Measurements from ENCODE around the gene DNM3.

DNM3 gene

DNA sequence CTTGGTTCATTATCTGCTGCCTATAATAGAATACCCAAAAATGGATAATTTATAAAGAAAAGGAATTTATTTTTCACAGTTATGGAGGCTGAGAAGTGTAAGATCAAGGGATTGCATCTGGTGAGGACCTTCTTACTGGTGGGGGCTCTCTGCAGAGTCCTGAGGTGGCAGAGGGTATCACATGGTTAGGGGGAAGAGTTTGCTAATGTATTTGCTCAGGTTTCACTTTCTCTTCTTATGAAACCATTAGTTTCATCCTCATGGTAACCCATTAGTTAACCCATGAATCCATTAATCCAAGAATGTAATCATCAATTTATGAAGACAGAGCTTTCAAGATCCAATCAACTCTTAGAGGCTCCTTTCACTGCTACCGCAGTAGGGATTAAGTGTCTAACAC, 120.6 kb downstream of the DNM3 start:
- TF ChIP-seq GLIS3 (CRISPR knock-in tag; IDR thresholded peaks at IDR 0.05) (no peak), ISL1 (CRISPR knock-in tag; IDR thresholded peaks at IDR 0.05) (no peak), TOX (CRISPR knock-in tag; IDR thresholded peaks at IDR 0.05; ENCODE audit: borderline replicate concordance) (no peak), ZFP3 (CRISPR knock-in tag; IDR thresholded peaks at IDR 0.05) (no peak), ZC3H10 (CRISPR knock-in tag; IDR thresholded peaks at IDR 0.05) (no peak), BACH2 (CRISPR knock-in tag; IDR thresholded peaks at IDR 0.05; ENCODE audit: borderline replicate concordance) (no peak), OSR1 (CRISPR knock-in tag; IDR thresholded peaks at IDR 0.05) (no peak)
- TF ChIP-seq, protein P1, sequence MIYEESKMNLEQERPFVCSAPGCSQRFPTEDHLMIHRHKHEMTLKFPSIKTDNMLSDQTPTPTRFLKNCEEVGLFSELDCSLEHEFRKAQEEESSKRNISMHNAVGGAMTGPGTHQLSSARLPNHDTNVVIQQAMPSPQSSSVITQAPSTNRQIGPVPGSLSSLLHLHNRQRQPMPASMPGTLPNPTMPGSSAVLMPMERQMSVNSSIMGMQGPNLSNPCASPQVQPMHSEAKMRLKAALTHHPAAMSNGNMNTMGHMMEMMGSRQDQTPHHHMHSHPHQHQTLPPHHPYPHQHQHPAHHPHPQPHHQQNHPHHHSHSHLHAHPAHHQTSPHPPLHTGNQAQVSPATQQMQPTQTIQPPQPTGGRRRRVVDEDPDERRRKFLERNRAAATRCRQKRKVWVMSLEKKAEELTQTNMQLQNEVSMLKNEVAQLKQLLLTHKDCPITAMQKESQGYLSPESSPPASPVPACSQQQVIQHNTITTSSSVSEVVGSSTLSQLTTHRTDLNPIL (CRISPR knock-in tag; IDR thresholded peaks at IDR 0.05; ENCODE audit: low read depth) = no peak
- TF ChIP-seq, protein P2, sequence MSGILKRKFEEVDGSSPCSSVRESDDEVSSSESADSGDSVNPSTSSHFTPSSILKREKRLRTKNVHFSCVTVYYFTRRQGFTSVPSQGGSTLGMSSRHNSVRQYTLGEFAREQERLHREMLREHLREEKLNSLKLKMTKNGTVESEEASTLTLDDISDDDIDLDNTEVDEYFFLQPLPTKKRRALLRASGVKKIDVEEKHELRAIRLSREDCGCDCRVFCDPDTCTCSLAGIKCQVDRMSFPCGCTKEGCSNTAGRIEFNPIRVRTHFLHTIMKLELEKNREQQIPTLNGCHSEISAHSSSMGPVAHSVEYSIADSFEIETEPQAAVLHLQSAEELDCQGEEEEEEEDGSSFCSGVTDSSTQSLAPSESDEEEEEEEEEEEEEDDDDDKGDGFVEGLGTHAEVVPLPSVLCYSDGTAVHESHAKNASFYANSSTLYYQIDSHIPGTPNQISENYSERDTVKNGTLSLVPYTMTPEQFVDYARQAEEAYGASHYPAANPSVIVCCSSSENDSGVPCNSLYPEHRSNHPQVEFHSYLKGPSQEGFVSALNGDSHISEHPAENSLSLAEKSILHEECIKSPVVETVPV (CRISPR knock-in tag; IDR thresholded peaks at IDR 0.05) = no peak
- TF ChIP-seq, protein P3, sequence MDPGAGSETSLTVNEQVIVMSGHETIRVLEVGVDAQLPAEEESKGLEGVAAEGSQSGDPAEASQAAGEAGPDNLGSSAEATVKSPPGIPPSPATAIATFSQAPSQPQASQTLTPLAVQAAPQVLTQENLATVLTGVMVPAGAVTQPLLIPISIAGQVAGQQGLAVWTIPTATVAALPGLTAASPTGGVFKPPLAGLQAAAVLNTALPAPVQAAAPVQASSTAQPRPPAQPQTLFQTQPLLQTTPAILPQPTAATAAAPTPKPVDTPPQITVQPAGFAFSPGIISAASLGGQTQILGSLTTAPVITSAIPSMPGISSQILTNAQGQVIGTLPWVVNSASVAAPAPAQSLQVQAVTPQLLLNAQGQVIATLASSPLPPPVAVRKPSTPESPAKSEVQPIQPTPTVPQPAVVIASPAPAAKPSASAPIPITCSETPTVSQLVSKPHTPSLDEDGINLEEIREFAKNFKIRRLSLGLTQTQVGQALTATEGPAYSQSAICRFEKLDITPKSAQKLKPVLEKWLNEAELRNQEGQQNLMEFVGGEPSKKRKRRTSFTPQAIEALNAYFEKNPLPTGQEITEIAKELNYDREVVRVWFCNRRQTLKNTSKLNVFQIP (CRISPR knock-in tag; IDR thresholded peaks at IDR 0.05; ENCODE audit: borderline replicate concordance, low read depth) = no peak
- ATAC-seq = no peak

DNA sequence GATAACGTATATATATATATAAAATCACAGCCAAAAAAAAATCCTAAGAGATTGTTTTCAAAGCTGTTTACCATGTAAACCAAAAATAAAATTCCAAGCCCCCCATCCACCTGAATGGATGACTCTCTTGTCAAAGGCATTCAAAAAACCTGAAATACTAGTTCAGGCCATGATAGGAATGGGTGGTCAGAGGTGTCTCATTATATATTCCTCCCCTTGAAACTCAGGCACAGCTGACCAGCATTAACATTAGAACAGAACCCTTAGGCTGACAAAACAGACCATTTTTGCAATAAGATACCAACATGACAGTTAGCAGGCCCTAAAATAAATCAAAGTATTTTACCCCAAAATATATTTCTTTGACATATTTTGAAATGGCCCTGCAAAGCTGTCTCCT, 122.5 kb downstream of the DNM3 start:
- no peak for ATAC-seq
- TF ChIP-seq, protein P2 (CRISPR knock-in tag; IDR thresholded peaks at IDR 0.05) = no peak
- TF ChIP-seq, protein P1 (CRISPR knock-in tag; IDR thresholded peaks at IDR 0.05; ENCODE audit: low read depth) = no peak
- TF ChIP-seq ZNF565 (CRISPR knock-in tag; conservative IDR thresholded peaks at IDR 0.05; ENCODE audit: low read depth) = no peak
- TF ChIP-seq SNAI2 (CRISPR knock-in tag; IDR thresholded peaks at IDR 0.05) = no peak
- no peak for TF ChIP-seq TCF4 (CRISPR knock-in tag; IDR thresholded peaks at IDR 0.05; ENCODE audit: borderline replicate concordance)
- no peak for TF ChIP-seq GLIS3 (CRISPR knock-in tag; IDR thresholded peaks at IDR 0.05)
- TF ChIP-seq ZFP30 (CRISPR knock-in tag; IDR thresholded peaks at IDR 0.05) = no peak
- TF ChIP-seq RARB (CRISPR knock-in tag; IDR thresholded peaks at IDR 0.05) = no peak
- TF ChIP-seq CSDC2 (CRISPR knock-in tag; IDR thresholded peaks at IDR 0.05) = no peak
- TF ChIP-seq OSR1 (CRISPR knock-in tag; IDR thresholded peaks at IDR 0.05) = no peak
- no peak for TF ChIP-seq ESRRG (CRISPR knock-in tag; IDR thresholded peaks at IDR 0.05)
- no peak for TF ChIP-seq ZC3H10 (CRISPR knock-in tag; IDR thresholded peaks at IDR 0.05)

DNA sequence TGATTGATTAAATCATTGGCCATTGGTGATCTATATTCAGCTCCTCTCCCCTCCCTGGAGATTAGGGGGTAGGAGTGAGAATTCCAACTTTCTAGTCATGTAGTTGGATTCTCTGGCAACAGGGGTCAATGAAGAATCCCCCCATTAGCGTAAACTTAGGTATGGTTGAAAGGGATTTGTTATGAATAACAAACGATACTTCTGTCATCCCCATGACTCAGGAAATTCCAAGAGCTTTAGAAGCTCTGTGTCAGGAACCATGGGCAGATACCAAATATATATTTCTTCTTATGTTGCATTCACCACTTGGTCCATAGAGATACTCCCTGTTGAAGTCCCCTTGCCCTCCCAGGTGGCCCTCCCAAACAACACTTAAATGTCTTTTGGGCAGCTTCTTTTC, 124.5 kb downstream of the DNM3 start:
- no peak for ATAC-seq
- TF ChIP-seq TCF4 (CRISPR knock-in tag; IDR thresholded peaks at IDR 0.05; ENCODE audit: borderline replicate concordance) = no peak
- TF ChIP-seq, protein P1 (CRISPR knock-in tag; IDR thresholded peaks at IDR 0.05; ENCODE audit: low read depth) = no peak
- TF ChIP-seq, protein P4, sequence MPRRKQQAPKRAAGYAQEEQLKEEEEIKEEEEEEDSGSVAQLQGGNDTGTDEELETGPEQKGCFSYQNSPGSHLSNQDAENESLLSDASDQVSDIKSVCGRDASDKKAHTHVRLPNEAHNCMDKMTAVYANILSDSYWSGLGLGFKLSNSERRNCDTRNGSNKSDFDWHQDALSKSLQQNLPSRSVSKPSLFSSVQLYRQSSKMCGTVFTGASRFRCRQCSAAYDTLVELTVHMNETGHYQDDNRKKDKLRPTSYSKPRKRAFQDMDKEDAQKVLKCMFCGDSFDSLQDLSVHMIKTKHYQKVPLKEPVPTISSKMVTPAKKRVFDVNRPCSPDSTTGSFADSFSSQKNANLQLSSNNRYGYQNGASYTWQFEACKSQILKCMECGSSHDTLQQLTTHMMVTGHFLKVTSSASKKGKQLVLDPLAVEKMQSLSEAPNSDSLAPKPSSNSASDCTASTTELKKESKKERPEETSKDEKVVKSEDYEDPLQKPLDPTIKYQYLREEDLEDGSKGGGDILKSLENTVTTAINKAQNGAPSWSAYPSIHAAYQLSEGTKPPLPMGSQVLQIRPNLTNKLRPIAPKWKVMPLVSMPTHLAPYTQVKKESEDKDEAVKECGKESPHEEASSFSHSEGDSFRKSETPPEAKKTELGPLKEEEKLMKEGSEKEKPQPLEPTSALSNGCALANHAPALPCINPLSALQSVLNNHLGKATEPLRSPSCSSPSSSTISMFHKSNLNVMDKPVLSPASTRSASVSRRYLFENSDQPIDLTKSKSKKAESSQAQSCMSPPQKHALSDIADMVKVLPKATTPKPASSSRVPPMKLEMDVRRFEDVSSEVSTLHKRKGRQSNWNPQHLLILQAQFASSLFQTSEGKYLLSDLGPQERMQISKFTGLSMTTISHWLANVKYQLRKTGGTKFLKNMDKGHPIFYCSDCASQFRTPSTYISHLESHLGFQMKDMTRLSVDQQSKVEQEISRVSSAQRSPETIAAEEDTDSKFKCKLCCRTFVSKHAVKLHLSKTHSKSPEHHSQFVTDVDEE (CRISPR knock-in tag; IDR thresholded peaks at IDR 0.05) = no peak
- TF ChIP-seq, protein P3 (CRISPR knock-in tag; IDR thresholded peaks at IDR 0.05; ENCODE audit: borderline replicate concordance, low read depth) = no peak
- no peak for TF ChIP-seq SNAI2 (CRISPR knock-in tag; IDR thresholded peaks at IDR 0.05)
- no peak for TF ChIP-seq PPARA (CRISPR knock-in tag; IDR thresholded peaks at IDR 0.05; ENCODE audit: borderline replicate concordance)
- no peak for TF ChIP-seq CSDC2 (CRISPR knock-in tag; IDR thresholded peaks at IDR 0.05)
- no peak for TF ChIP-seq RARB (CRISPR knock-in tag; IDR thresholded peaks at IDR 0.05)
- TF ChIP-seq ISL1 (CRISPR knock-in tag; IDR thresholded peaks at IDR 0.05) = no peak

All from SK-N-SH treated with all-trans-retinoic acid at 6 μM for 48 hours (cell line).